ENCODE measurements around the gene RPL34. TPM values are rescaled to one million over a fixed set of nuclear protein-coding genes. Genes with fewer than 3 reads are reported as not detected.
A peak's percentile ranks its signal among the peaks of the same experiment; 100 is the strongest.

The RPL34 gene
- 2,621 and 2,960 TPM in 2 replicates for polyA plus RNA-seq (2011; rRNA removed)
- 200 and 208 TPM in 2 replicates for polyA minus RNA-seq (2011; rRNA and poly(A)+ RNA removed)

DNA sequence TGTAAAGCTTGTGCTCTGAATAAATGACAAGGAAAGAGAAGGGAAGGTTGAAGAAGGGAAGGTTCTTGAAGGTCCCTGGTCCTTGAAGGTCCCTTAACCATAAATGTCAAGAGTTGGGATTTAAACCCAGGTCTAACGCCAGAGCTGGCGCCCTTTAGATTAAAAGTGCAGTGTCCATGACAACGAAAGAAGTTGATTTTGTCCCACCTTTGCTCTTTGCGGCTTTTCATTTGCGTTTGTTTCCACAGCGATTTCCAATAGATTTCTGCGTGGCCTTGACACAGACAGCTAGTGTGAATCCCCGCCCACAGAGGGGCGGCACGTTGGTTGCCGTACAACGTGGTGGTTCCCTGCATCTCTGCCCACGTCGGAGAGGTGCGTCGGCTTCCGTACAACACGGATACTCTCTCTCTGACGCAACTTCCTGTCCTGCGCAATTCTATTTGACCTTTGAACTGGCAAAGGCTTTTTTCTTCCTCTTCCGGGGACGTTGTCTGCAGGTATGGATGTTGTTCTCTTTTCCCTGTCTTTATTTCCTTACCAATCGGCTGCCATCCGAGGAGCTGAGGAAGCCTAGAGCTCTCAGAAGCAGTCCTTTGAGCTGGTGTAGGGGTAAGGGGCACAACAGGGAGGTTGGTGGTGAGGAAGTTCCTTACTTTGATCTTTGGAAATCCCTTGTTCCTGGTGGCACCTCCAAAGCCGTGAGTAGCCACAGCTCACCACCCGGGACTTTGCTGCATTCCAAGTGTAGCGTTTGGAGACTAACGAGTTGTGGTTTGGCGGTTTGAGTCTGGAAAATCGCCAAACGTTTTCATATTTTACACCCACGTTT lies at the start of gene RPL34:
Gene RPL34, plus strand, starts transcription at position 476 of the 832 bp plus-strand sequence. CDS start 1,384 bp downstream, outside the sequence.
- DNase-seq (ENCODE audit: low read depth, low spot score) = peak; percentile 96
- ChIA-PET CTCF (interaction anchor here (0.7 kb wide), 1 partner anchor 601 kb away, joined by 3 read pairs; no protein-coding TSS in a partner anchor), POLR2A (interaction anchor here (0.6 to 2.7 kb wide), 4 partner anchors 9 to 856 kb away, joined by 5 to 17 read pairs (median 6); partner anchors contain the start of gene OSTC)
- Histone ChIP-seq H3K27me3 (ENCODE audit: control insufficient read depth, insufficient read depth, low read length) (no peaks in the 10 kb centered on the region), H3K9me3 (ENCODE audit: control insufficient read depth, insufficient read depth, low read length) (no peaks in the 10 kb centered on the region), H3K4me3 (ENCODE audit: low read depth, low read length) (peak within 1 kb of the TSS; percentile 69), H3K27ac (ENCODE audit: low read depth, low read length) (peak within 1 kb of the TSS; percentile 72)
- TF ChIP-seq, protein P1, sequence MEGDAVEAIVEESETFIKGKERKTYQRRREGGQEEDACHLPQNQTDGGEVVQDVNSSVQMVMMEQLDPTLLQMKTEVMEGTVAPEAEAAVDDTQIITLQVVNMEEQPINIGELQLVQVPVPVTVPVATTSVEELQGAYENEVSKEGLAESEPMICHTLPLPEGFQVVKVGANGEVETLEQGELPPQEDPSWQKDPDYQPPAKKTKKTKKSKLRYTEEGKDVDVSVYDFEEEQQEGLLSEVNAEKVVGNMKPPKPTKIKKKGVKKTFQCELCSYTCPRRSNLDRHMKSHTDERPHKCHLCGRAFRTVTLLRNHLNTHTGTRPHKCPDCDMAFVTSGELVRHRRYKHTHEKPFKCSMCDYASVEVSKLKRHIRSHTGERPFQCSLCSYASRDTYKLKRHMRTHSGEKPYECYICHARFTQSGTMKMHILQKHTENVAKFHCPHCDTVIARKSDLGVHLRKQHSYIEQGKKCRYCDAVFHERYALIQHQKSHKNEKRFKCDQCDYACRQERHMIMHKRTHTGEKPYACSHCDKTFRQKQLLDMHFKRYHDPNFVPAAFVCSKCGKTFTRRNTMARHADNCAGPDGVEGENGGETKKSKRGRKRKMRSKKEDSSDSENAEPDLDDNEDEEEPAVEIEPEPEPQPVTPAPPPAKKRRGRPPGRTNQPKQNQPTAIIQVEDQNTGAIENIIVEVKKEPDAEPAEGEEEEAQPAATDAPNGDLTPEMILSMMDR (IDR thresholded peaks at IDR 0.05; ENCODE audit: low read depth, low read length) = no peak

DNA sequence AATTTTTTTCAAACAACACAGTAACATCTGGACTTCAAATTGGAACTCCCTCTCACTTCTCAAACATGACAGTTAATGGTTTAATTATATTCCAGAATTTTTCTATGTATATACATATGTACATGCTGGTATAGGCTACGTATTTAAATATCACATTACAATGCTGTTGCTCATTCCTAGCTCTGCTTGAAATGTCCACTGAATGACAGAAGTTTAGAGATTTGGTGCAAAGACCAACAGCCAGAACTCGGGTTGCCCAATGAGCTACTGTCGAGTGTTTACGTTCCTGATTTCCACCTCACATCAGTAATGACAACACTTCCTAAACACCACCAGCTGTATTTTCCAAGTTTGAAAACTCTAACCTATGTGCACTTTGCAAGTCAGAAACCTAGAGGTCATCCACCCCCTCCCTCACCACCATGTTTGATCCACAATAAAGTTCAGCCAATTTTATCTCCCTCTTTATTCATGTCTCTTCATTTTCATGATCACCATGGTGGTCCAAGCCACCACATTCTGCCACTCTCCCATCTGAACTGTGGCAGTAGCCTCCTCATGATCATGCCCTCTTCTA lies 49.3 kb upstream of the RPL34 start:
- ChIA-PET CTCF (interaction anchor here (1.0 to 6.4 kb wide), 15 partner anchors 11 to 813 kb away, joined by 3 to 163 read pairs (median 5); no protein-coding TSS in a partner anchor), POLR2A (no interaction called here)
- TF ChIP-seq, protein P1 (IDR thresholded peaks at IDR 0.05; ENCODE audit: low read depth, low read length) = no peak
- peak; percentile 3 for DNase-seq (ENCODE audit: low read depth, low spot score)
- Histone ChIP-seq H3K4me3 (ENCODE audit: low read depth, low read length) (no peak overlapping the region), H3K27me3 (ENCODE audit: control insufficient read depth, insufficient read depth, low read length) (peaks cover 9% of the 10 kb centered on the region), H3K27ac (ENCODE audit: low read depth, low read length) (no peak overlapping the region), H3K9me3 (ENCODE audit: control insufficient read depth, insufficient read depth, low read length) (no peaks in the 10 kb centered on the region)

DNA sequence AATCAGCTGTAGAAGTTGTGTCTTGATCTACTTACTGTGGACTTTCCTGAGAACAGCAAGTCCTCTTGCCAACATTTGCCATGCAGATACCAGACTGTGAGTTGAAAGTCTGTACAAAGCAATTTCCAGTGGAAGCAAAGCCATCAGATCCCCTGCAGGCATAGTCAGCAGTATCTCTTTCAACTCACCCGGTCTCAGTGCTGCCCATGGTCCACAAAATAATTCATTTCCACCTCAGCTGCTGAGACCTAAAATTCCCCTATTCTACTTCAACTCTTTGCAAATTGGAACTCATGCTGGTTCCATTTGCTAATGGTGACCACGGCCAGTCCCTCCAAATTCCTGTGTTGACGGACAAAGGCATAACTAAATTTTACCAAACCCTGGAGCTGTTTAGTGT lies 46.0 kb upstream of the RPL34 start:
- Histone ChIP-seq H3K27ac (ENCODE audit: low read depth, low read length) (no peak overlapping the region), H3K27me3 (ENCODE audit: control insufficient read depth, insufficient read depth, low read length) (peaks cover 3% of the 10 kb centered on the region), H3K9me3 (ENCODE audit: control insufficient read depth, insufficient read depth, low read length) (no peaks in the 10 kb centered on the region), H3K4me3 (ENCODE audit: low read depth, low read length) (no peak overlapping the region)
- CTCF ChIA-PET = interaction anchor here (0.6 to 6.4 kb wide), 6 partner anchors 15 to 554 kb away, joined by 3 to 163 read pairs (median 27); no protein-coding TSS in a partner anchor
- POLR2A ChIA-PET = no interaction called here
- DNase-seq (ENCODE audit: low read depth, low spot score) = no peak
- TF ChIP-seq, protein P1 (IDR thresholded peaks at IDR 0.05; ENCODE audit: low read depth, low read length) = no peak

DNA sequence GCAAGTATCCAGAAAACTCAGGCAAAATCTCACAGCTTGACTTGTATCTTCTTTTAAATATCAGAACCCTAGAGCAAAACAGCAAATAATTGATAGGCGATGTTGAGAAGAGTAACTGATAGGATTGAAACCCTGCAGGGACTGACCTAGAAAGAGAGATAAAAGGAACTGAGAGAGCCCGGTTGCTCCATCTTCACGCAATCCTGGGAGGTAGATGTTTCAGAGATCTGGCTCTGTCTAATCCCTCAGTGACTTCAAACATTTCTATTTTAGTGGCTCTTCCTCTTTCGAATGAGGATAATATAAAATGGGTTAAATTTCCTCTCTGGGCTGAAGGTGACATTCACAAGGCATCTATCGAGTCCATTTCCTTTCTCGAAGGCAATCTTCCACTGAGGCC lies 39.3 kb upstream of the RPL34 start:
- TF ChIP-seq, protein P1 (IDR thresholded peaks at IDR 0.05; ENCODE audit: low read depth, low read length) = no peak
- Histone ChIP-seq H3K27me3 (ENCODE audit: control insufficient read depth, insufficient read depth, low read length) (no peaks in the 10 kb centered on the region), H3K4me3 (ENCODE audit: low read depth, low read length) (no peak overlapping the region), H3K9me3 (ENCODE audit: control insufficient read depth, insufficient read depth, low read length) (no peaks in the 10 kb centered on the region), H3K27ac (ENCODE audit: low read depth, low read length) (no peak overlapping the region)
- POLR2A ChIA-PET = interaction anchor here (0.7 kb wide), 1 partner anchor 10 kb away, joined by 3 read pairs; no protein-coding TSS in a partner anchor
- CTCF ChIA-PET = interaction anchor here (3.0 kb wide), 1 partner anchor 9 kb away, joined by 21 read pairs; no protein-coding TSS in a partner anchor
- DNase-seq (ENCODE audit: low read depth, low spot score) = no peak

Data from AG04450 (cell line).